PC-3 (cell line): ENCODE data around the gene NUP153.
"Not testable (repeated sequence)": the region's sequence is repeated elsewhere in the genome, so short reads cannot be mapped to it uniquely, and the experiment has no call there.

Experiments used
- CTCF ChIP-seq: fragments of 300-600 bp; sonication (generic); conservative IDR thresholded peaks from 2 replicates; pipeline ENCODE4 v1.5.1; 2017; ENCODE audit warnings: antibody characterized with exemption, low read depth, mild to moderate bottlenecking, low read length
- EZH2 ChIP-seq: fragments of 300-600 bp; sonication (generic); IDR thresholded peaks from one replicate; pipeline ENCODE4 v1.6.1; 2017; ENCODE audit warnings: antibody characterized with exemption, mild to moderate bottlenecking, low read length; ENCODE audit not compliant: unreplicated experiment

GRCh38 chr6:17581282-17581681, 125.4 kb downstream of the NUP153 start:
- not testable (repeated sequence) for TF ChIP-seq CTCF, EZH2
